T-cell (primary cell): Measurements from ENCODE around the gene COPS4. TPM values are rescaled to one million over a fixed set of nuclear protein-coding genes. Genes with fewer than 3 reads are reported as not detected.
"Not testable (repeated sequence)": the region's sequence is repeated elsewhere in the genome, so short reads cannot be mapped to it uniquely, and the experiment has no call there.

Source experiments
- ATAC-seq, 4 experiments: fragments of 200-7000 bp in 3 of 4; fragments of 150-1000 bp in 1 of 4; cut with Tn5 transposase; replicated peaks in 1 of 4; 1 replicate in 3 of 4; 2 replicates in 1 of 4; pipeline ENCODE4 v1.10.0; 2021; ENCODE audit warnings: moderate library complexity in 3 of 4, mild to moderate bottlenecking in 2 of 4, moderate number of reproducible peaks in 1 of 4
- CTCF ChIA-PET, 2 donors: fragments of 300-600 bp; sonication (Branson Sonifier 250); formaldehyde crosslinking; loops; one replicate each; lab custom pipeline; 2022; ENCODE audit warnings: antibody characterized with exemption in 2 of 2; lab: Charles Lee
- POLR2A ChIA-PET, 2 donors: fragments of 300-600 bp; sonication (Branson Sonifier 250); formaldehyde crosslinking; loops; one replicate each; lab custom pipeline; 2022; ENCODE audit warnings: antibody characterized with exemption in 2 of 2; lab: Charles Lee
- DNase-seq, 35 experiments: peaks; one replicate each; pipeline versions ENCODE4 v3.0.0 to v3.0.0-alpha.2; 2013 to 2023
- H3K27ac ChIP-seq: one replicate; pipeline ENCODE4 v1.5.1; 2013; ENCODE audit warnings: low read length
- H3K27me3 ChIP-seq, 2 experiments: replicated peaks in 1 of 2; 1 replicate in 1 of 2; 2 replicates in 1 of 2; pipeline versions ENCODE4 v1.6.1 to v1.7.0; 2013; ENCODE audit warnings: low read length in 1 of 2, mixed read lengths in 1 of 2; ENCODE audit not compliant: control insufficient read depth in 2 of 2, insufficient read depth in 2 of 2; ENCODE audit errors: extremely low read depth in 1 of 2
- H3K36me3 ChIP-seq, 2 donors: 1 replicate in 1 of 2; 2 replicates in 1 of 2; pipeline versions ENCODE4 v1.6.1 to v1.7.0; 2013; ENCODE audit warnings: low read length in 1 of 2; ENCODE audit not compliant: control insufficient read depth in 2 of 2, insufficient read depth in 1 of 2; ENCODE audit errors: extremely low read depth in 1 of 2
- H3K4me1 ChIP-seq, 2 experiments: 1 replicate in 1 of 2; 2 replicates in 1 of 2; pipeline versions ENCODE4 v1.6.1 to v1.7.0; 2013; ENCODE audit warnings: low read length in 2 of 2, mixed read lengths in 1 of 2; ENCODE audit not compliant: insufficient read depth in 2 of 2, control insufficient read depth in 1 of 2; ENCODE audit errors: extremely low read depth in 1 of 2
- H3K4me3 ChIP-seq, 2 donors: 1 replicate in 1 of 2; 2 replicates in 1 of 2; pipeline versions ENCODE4 v1.5.1 to v1.7.0; 2013; ENCODE audit warnings: mild to moderate bottlenecking in 2 of 2, low read length in 1 of 2, moderate library complexity in 1 of 2; ENCODE audit not compliant: control insufficient read depth in 1 of 2; ENCODE audit errors: extremely low read depth in 1 of 2
- H3K9me3 ChIP-seq: 2 replicates; pipeline ENCODE4 v1.7.0; 2013
- H3K27ac Mint-ChIP-seq, 2 donors: one replicate each; pipeline ENCODE4 v1.8.0; 2020 to 2021; ENCODE audit warnings: mild to moderate bottlenecking in 2 of 2, mixed read lengths in 2 of 2
- H3K27me3 Mint-ChIP-seq, 2 donors: one replicate each; pipeline ENCODE4 v1.8.0; 2021 to 2022; ENCODE audit warnings: mixed read lengths in 2 of 2
- H3K36me3 Mint-ChIP-seq: one replicate; pipeline ENCODE4 v1.8.0; 2021; ENCODE audit warnings: mixed read lengths
- H3K4me1 Mint-ChIP-seq, 3 donors: one replicate each; pipeline ENCODE4 v1.8.0; 2020 to 2022; ENCODE audit warnings: mixed read lengths in 3 of 3, mild to moderate bottlenecking in 1 of 3
- H3K4me3 Mint-ChIP-seq, 3 donors: one replicate each; pipeline ENCODE4 v1.8.0; 2020 to 2022; ENCODE audit warnings: mild to moderate bottlenecking in 3 of 3, mixed read lengths in 3 of 3, moderate library complexity in 3 of 3
- H3K9me3 Mint-ChIP-seq, 3 donors: one replicate each; pipeline ENCODE4 v1.8.0; 2020 to 2022; ENCODE audit warnings: mixed read lengths in 3 of 3
- WGBS: methylation state at CpG from one replicate; pipeline ENCODE4 v1.1.5; 2013; ENCODE audit warnings: missing lambda C conversion rate; ENCODE audit not compliant: insufficient coverage; 5-methylcytosine and 5-hydroxymethylcytosine counted together
- total RNA-seq, 35 experiments: library from RNA in 6 of 35; stranded (reverse) in 6 of 35; fragments of 120-200 nt in 1 of 35; gene quantifications; one replicate each; pipeline versions ENCODE4 v1.2.1 to v1.2.4 and lab custom pipeline; 2013 to 2026

The COPS4 gene
- total RNA-seq, 5 donors from 2014 or later (not counting 1 experiment from before 2014, with no cell fraction given) = 19.9 to 28.3 (median 22.2) TPM

DNA sequence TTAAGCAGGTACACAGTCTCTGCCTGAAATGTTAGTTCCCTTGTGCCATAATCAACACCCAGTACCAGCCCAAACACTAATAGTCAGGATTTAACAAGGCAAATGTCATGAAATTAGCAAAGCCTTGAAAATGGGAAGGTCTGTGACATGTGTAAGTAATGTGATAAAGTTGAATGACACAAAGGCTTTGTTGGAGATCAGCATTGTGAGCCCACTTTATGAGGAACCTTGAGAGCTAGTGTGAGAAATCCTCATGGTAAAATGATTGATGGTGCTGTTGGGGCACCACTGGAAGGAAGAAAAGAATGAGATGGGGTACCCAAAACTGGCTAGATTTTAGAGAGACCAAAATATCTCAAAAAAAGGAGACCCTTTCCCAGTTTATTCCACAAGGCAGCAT is 21.1 kb upstream of the COPS4 start:
- no peak for ATAC-seq
- no peak overlapping the region for H3K4me3 ChIP-seq
- no peak for DNase-seq
- Mint-ChIP-seq H3K9me3 (no peaks in the 10 kb centered on the region), H3K27me3 (no peaks in the 10 kb centered on the region), H3K4me3 (peak overlapping the region; percentile 60 to 99 (median 91)), H3K27ac (peak overlapping the region in 1 of 2 donors; percentile 97), H3K36me3 (no peaks in the 10 kb centered on the region), H3K4me1 (peaks cover 33 to 44% (median 40%) of the 10 kb centered on the region in 3 donors)
- no peaks in the 10 kb centered on the region for H3K9me3 ChIP-seq
- no peaks in the 10 kb centered on the region for H3K36me3 ChIP-seq
- no peak overlapping the region for H3K27ac ChIP-seq
- no peaks in the 10 kb centered on the region for H3K27me3 ChIP-seq
- H3K4me1 ChIP-seq = peaks cover 15 to 24% of the 10 kb centered on the region in 2 experiments
- CTCF ChIA-PET = interaction anchor here in 1 of 2 donors (1.2 kb wide), 1 partner anchor 21 kb away, joined by 13 read pairs; the partner anchor contains the start of gene COPS4
- POLR2A ChIA-PET = interaction anchor here in 1 of 2 donors (0.5 to 1.2 kb wide), 2 partner anchors 21 to 599 kb away, joined by 3 to 7 read pairs; partner anchors contain the start of gene COPS4

DNA sequence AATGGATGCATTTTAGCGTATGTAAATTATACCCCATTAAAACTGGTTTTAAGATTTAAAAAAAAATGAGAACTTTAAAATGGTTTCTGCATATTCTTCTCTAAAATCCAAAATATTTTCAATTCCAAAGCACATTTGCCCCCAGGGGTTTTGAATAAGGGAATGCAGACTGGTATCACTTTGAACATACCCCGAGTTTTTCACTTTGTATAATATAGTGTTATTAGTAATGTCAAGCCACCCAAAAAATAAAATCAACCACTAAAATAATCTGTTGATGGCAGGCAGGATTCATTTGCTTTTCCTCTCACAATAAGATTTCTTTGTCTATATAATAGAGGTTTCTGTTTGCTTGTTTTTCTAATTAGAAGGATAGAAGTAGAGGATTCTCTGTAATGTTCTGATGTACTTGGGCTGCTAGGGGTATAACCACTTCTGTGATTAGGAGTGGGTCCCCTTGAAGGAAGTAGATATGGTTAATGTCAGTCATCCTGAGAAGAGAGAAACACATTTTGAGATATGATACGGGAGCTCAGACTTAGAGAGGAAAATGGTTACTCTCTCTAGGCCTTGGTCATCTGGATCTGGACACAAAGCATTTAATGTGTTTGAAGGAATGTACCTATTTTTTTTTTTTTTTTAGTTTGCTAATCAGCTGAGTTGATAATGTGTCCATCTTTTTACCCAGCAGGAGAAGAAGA is 15.0 kb upstream of the COPS4 start:
- Histone ChIP-seq H3K9me3 (peaks cover 2% of the 10 kb centered on the region), H3K4me1 (no peaks in the 10 kb centered on the region), H3K4me3 (no peak overlapping the region), H3K27ac (no peak overlapping the region), H3K36me3 (no peaks in the 10 kb centered on the region), H3K27me3 (no peaks in the 10 kb centered on the region)
- Mint-ChIP-seq H3K27me3 (no peaks in the 10 kb centered on the region), H3K36me3 (no peaks in the 10 kb centered on the region), H3K4me1 (no peaks in the 10 kb centered on the region), H3K4me3 (no peak overlapping the region), H3K27ac (no peak overlapping the region), H3K9me3 (peaks cover 0 to 2% (median under 1%) of the 10 kb centered on the region in 3 donors)
- ChIA-PET CTCF (no interaction called here), POLR2A (interaction anchor here in 1 of 2 donors (0.5 to 0.6 kb wide), 2 partner anchors 117 to 422 kb away, joined by 4 read pairs; no protein-coding TSS in a partner anchor)
- no peak for DNase-seq
- WGBS = no CpG with 5 or more reads among the region's 3 CpGs
- no peak for ATAC-seq

- no peak overlapping the region for H3K4me3 Mint-ChIP-seq
- ATAC-seq (no peak), DNase-seq (no peak)
- H3K4me1 ChIP-seq = no peaks in the 10 kb centered on the region
- peaks cover 2% of the 10 kb centered on the region for H3K9me3 ChIP-seq
- peaks cover 0 to 7% of the 10 kb centered on the region in 2 experiments for H3K27me3 ChIP-seq
- no CpG with 5 or more reads among the region's 2 CpGs for WGBS
- H3K27me3 Mint-ChIP-seq = no peaks in the 10 kb centered on the region
- H3K9me3 Mint-ChIP-seq = peaks cover 0 to 4% (median 2%) of the 10 kb centered on the region in 3 donors
- no peaks in the 10 kb centered on the region for H3K36me3 ChIP-seq
- H3K27ac Mint-ChIP-seq = no peak overlapping the region
- no peak overlapping the region for H3K4me3 ChIP-seq
- H3K4me1 Mint-ChIP-seq = no peaks in the 10 kb centered on the region
- CTCF ChIA-PET = no interaction called here
- POLR2A ChIA-PET = interaction anchor here in 1 of 2 donors (0.6 kb wide), 1 partner anchor 396 kb away, joined by 4 read pairs; no protein-coding TSS in a partner anchor
- H3K27ac ChIP-seq = no peak overlapping the region
- H3K36me3 Mint-ChIP-seq = peaks cover 3% of the 10 kb centered on the region
Observed at GRCh38 chr4:83022724-83023450, 12.1 kb upstream of the COPS4 start.

DNA sequence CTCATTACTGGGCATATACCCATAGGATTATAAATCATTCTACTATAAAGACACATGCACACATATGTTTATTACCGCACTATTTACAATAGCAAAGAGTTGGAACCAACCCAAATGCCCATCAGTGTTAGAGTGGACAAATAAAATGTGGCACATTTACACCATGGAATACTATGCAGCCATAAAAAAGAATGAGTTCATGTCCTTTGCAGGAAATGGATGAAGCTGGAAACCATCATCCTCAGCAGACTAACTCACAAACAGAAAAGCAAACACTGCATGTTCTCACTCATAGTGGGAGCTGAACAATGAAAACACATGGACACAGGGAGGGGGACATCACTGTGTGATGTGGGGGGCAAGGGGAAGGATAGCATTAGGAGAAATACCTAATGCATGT is 11.4 kb upstream of the COPS4 start:
- H3K27me3 ChIP-seq, H3K27me3 Mint-ChIP-seq, DNase-seq, H3K9me3 ChIP-seq, H3K4me1 Mint-ChIP-seq, H3K4me3 Mint-ChIP-seq, H3K27ac Mint-ChIP-seq, H3K36me3 ChIP-seq, H3K27ac ChIP-seq, ATAC-seq, POLR2A ChIA-PET, H3K4me1 ChIP-seq, H3K9me3 Mint-ChIP-seq, H3K4me3 ChIP-seq, H3K36me3 Mint-ChIP-seq: not testable (repeated sequence)
- no CpG with 5 or more reads among the region's 1 CpG for WGBS
- CTCF ChIA-PET = interaction anchor here in 1 of 2 donors (0.6 kb wide), 1 partner anchor 426 kb away, joined by 5 read pairs; no protein-coding TSS in a partner anchor

DNA sequence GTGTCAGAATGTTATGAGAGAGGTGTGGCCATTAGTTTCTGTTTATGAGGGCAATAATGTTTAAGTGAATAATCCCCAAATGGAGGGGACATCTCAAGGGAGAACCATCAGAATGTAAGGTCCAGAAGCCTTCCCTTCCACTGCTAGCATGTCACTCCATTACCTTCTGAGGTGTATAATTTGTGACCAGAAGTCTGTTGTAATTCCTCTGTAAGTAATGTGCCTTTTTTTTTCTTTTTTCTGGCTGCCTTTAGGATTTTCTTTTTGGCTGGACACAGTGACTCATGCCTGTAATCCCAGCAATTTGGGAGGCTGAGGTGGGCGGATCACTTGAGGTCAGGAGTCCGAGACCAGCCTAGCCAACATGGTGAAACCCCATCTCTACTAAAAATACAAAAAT is 10.8 kb upstream of the COPS4 start:
- H3K27ac ChIP-seq = no peak overlapping the region
- Mint-ChIP-seq H3K4me1 (no peaks in the 10 kb centered on the region), H3K36me3 (peaks cover 3% of the 10 kb centered on the region), H3K27ac (no peak overlapping the region), H3K9me3 (peaks cover 0 to 4% (median 2%) of the 10 kb centered on the region in 3 donors), H3K27me3 (no peaks in the 10 kb centered on the region), H3K4me3 (no peak overlapping the region)
- H3K4me3 ChIP-seq = no peak overlapping the region
- DNase-seq = no peak
- no CpG with 5 or more reads among the region's 2 CpGs for WGBS
- H3K9me3 ChIP-seq = peaks cover 2% of the 10 kb centered on the region
- H3K36me3 ChIP-seq = no peaks in the 10 kb centered on the region
- H3K27me3 ChIP-seq = peaks cover 0 to 10% of the 10 kb centered on the region in 2 experiments
- CTCF ChIA-PET = interaction anchor here in 1 of 2 donors (0.7 kb wide), 1 partner anchor 122 kb away, joined by 4 read pairs; no protein-coding TSS in a partner anchor
- ATAC-seq = no peak
- POLR2A ChIA-PET = no interaction called here
- H3K4me1 ChIP-seq = no peaks in the 10 kb centered on the region

- H3K27ac Mint-ChIP-seq = no peak overlapping the region
- H3K4me3 Mint-ChIP-seq = no peak overlapping the region
- ATAC-seq (no peak), DNase-seq (no peak)
- Histone ChIP-seq H3K9me3 (peaks cover 2% of the 10 kb centered on the region), H3K36me3 (no peaks in the 10 kb centered on the region), H3K4me3 (no peak overlapping the region), H3K27ac (no peak overlapping the region), H3K4me1 (no peaks in the 10 kb centered on the region), H3K27me3 (peaks cover 0 to 10% of the 10 kb centered on the region in 2 experiments)
- peaks cover 3% of the 10 kb centered on the region for H3K36me3 Mint-ChIP-seq
- peaks cover 0 to 4% (median 2%) of the 10 kb centered on the region in 3 donors for H3K9me3 Mint-ChIP-seq
- H3K27me3 Mint-ChIP-seq = no peaks in the 10 kb centered on the region
- no peaks in the 10 kb centered on the region for H3K4me1 Mint-ChIP-seq
- POLR2A ChIA-PET = interaction anchor here in 1 of 2 donors (0.8 kb wide), 1 partner anchor 34 kb away, joined by 3 read pairs; no protein-coding TSS in a partner anchor
- CTCF ChIA-PET = no interaction called here
Observed at GRCh38 chr4:83025563-83025962, 9.4 kb upstream of the COPS4 start.
